ENCODE measurements around the gene MARCHF10.

DNA sequence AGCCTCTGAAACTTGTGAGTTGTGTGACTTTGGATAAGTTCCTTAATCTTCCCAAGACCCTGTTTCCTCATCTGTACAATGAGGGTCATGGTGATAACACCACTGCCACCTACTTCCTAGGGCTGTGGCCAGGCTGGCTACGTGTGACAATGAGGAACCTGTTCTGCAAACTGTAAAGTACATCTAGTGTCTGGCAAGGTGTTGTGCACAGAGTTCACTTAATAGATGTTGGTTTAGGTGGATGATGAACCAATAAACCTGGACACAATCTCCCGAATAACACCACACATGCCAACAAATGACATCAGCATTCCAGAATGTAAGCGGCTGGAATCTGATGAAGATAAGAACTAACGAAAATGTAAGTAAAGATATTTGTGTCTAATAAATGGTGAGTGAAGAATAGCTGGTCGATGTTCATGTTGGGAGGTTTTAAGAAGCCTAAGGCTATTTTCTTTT lies 82.3 kb downstream of the MARCHF10 start:
- TF ChIP-seq, protein P1, sequence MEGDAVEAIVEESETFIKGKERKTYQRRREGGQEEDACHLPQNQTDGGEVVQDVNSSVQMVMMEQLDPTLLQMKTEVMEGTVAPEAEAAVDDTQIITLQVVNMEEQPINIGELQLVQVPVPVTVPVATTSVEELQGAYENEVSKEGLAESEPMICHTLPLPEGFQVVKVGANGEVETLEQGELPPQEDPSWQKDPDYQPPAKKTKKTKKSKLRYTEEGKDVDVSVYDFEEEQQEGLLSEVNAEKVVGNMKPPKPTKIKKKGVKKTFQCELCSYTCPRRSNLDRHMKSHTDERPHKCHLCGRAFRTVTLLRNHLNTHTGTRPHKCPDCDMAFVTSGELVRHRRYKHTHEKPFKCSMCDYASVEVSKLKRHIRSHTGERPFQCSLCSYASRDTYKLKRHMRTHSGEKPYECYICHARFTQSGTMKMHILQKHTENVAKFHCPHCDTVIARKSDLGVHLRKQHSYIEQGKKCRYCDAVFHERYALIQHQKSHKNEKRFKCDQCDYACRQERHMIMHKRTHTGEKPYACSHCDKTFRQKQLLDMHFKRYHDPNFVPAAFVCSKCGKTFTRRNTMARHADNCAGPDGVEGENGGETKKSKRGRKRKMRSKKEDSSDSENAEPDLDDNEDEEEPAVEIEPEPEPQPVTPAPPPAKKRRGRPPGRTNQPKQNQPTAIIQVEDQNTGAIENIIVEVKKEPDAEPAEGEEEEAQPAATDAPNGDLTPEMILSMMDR (conservative IDR thresholded peaks at IDR 0.05; ENCODE audit: low read length), result no peak
- TF ChIP-seq EZH2phosphoT487 (IDR thresholded peaks at IDR 0.05; ENCODE audit: borderline replicate concordance), result no peak

Data from Loucy (cell line).